Activated T-cell treated with anti-CD3 and anti-CD28 coated beads for 4 hours (primary cell): Measurements from ENCODE around the gene SLC9A3.

Experiments used
- DNase-seq: peaks from one replicate; pipeline ENCODE4 v3.0.0-alpha.2; 2020

SLC9A3 gene

DNA sequence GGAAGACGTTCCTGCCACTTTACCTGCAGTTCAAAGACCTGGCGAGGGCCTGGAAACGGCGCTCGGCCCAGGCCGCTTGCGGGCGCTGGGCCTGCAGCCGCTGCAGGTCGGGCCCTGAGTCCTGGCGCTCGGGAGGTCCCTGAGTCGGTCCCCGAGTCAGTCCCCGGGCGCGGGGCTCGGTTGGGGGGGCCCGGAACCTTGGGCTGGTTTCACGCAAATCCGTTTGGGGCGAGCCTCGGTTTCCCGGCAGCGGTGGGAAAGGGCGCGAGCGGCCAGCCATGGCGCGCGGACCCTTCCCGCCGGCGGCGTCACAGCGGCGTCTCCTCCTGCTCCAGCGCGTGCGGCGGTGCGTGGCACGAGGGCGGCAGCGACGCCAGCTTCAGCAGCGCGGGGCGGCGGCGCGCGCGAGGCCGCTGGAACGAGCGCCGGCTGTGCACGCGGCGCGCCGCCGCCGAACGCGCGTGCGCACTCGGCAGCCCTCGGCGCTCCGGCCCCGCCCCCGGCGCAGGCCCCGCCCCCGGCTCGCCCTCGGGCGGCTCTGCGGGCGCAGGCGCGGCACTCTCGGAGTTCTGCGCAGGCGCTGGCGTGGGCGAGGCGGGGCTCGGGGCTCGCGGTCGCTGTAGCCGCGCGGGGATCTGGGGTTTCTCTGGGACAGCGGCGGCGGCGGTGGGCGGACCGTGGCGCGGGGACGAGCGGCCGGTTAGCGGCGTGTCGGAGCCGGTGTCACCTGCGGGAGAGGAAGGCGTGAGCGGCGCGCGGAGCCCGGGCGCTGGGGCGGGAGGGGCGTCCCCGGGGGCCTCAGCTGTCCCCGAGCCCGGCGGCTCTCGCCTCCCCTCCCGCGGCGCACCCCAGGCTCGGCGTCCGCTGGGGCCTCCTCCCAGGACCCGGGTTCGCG, 51.3 kb downstream of the SLC9A3 start:
- peak; percentile 84 for DNase-seq

DNA sequence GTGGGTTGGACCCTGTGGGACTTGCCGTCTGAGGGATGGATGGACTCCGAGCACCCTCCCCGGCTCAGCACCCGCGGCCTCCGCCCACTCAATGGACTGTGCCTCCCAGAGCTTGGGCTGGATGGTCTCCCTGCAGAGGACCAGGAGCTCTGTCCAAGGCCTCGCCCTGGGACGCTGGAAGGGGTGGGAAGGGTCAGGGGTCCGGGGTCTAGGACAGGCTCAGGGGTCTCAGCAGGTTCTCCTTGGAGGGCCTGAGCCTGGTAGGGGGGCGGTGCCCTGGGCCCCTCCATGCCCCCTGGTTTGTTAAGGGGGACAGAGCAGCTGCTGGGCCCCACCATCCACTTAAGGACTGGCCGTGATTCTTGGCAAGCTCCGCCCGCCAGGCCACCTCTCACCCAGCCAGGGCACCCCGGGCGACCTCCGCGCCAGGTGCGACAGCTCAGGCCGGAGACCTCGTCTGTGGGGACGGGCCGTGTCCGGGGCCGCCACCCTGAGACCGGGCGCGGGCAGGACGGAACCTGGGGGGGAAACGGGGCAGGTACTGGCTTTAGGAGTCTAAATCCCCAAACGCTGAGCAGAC, 52.1 kb downstream of the SLC9A3 start:
- no peak for DNase-seq

- no peak for DNase-seq
These were observed 52.5 kb downstream of the SLC9A3 start for GRCh38 chr5:471750-472058.

- DNase-seq = no peak
These were observed 53.1 kb downstream of the SLC9A3 start for GRCh38 chr5:470961-471749.

DNA sequence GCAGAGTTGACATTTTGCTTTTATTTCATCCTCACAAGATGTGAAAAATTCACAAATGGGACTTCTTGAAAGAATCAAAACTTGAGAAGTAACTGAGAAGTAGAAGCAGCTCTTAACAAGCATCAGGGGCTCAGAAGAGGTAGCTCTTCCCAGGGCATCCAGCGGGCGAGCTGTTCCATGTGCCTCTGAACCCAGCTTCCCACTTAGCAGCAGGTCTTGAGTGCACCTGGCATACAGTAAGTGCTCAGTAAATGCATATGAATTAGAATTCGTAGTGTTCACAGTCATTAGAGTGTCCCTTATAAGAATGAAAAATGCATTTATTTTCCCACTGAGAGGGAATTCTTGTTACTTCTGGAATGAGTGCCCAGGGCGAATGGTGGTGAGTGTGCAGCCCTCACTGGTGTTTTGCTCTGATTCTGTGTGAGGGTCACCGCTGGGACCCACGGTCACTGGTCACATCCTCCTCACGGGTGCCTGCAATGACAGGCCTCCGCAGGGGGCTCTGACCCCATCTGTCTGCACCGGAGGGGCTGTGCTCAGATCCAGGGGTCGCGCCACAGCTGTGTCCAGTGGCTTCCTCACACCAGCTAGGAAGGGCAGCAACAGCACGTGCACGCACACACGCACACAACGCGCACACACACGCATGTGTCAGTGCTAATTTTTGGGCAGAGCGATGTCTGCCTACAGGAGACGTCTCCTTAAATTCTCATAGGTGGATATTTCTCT, 54.3 kb downstream of the SLC9A3 start:
- DNase-seq = no peak

- DNase-seq = no peak
These were observed 55.8 kb downstream of the SLC9A3 start for GRCh38 chr5:468401-468800.

DNA sequence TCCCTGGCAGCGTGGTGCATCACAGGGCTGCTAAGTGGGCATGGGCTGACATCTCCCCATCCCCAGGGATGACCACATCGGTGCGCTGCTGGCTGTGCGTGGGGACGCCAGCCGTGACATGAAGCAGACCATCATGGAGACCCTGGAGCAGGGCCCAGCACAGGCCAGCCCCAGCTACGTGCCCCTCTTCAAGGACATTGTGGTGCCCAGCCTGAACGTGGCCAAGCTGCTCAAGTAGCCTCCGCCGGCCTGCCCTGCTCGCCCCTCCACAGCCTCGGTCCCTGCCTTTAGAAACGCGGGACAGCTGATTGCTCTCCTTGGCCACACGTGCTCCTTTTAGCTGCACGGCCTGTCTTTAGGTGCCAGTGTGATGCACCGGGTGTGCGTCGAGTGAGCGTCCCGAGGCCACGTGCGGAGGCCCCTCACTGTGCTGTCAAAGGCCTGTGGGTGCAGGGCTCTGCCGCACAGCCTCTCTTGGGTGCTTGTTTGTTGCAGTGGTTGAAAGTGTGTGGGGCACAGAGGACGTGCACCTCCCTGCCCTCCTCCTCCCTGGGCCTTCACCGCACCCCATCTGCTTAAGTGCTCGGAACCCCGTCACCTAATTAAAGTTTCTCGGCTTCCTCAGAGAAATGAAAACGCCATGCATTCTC, 57.5 kb downstream of the SLC9A3 start:
- DNase-seq = no peak

DNA sequence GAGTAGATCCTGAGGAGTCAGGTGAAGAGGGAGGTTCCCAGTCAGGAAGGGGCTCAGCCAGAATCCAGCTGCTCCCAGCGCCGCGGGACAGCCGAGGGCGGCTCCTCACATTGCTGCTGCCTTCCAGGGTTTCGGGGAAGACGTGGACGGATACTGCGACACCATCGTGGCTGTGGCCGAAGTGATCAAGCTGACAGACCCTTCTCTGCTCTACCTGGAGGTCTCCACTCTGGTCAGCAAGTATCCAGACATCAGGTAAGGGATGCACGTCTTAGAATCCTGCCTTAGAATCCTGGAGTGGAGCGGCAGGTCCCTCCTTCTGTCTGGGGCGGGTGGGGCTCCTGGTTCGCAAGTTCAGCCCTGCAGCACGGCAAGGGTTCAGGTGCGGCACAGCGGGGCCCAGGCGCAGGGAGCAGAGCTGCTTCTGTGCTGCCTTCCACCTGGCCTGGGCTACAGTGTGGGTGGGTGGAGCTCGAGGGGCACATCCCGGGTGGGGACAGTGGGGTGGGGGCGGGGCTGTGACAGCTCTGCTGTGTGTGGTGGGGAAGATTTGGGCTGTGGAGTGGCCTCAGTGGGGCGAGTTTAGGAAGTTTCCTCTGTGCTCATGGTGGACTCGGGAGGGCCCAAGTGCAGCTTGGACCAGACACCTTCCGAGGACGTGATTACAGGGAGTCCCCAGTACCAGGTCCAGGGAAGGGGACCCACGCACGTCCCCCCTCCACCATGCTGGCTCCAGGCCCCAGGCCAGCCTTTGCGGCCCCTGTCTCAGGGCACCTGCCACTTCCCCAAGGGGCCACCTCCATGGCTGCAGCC, 58.5 kb downstream of the SLC9A3 start:
- no peak for DNase-seq

- no peak for DNase-seq
These were observed 59.2 kb downstream of the SLC9A3 start for GRCh38 chr5:464843-465590.

GRCh38 chr5:464446-464842, 59.8 kb downstream of the SLC9A3 start:
- DNase-seq = no peak

DNA sequence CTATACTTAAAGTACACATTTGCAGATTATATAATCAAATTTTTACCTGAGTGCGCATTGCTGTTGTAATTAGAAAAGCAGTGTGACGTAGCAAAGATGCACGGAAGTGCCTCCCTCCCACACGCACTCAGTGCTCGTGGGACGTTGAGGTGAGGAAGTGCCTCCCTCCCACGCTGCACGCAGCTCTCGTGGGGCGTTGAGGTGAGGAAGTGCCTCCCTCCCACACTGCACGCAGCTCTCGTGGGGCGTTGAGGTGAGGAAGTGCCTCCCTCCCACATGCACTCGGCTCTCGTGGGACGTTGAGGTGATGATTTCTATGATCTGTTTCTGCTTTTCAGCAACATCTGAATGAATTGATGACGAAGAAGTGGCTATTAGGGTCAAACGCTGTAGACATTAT, 60.3 kb downstream of the SLC9A3 start:
- peak; percentile 87 for DNase-seq

DNA sequence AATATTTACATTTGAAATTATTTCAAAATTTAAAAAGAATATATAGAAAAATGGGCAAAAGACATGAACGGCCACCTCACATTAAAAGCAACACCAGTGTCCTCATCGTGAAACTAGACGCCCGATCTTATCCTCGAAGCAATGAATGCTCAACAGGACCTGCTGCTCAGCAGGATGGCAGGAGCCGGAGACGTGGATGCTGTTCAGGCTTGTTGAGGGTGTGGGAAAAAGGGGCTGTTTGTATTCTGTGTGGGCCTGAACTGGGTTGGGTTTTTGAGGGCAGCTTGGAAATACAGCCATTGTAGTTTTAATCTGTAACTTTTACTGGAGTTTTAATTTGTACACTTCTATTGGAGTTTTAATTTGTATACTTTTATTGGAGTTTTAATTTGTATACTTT, 60.9 kb downstream of the SLC9A3 start:
- no peak for DNase-seq

DNA sequence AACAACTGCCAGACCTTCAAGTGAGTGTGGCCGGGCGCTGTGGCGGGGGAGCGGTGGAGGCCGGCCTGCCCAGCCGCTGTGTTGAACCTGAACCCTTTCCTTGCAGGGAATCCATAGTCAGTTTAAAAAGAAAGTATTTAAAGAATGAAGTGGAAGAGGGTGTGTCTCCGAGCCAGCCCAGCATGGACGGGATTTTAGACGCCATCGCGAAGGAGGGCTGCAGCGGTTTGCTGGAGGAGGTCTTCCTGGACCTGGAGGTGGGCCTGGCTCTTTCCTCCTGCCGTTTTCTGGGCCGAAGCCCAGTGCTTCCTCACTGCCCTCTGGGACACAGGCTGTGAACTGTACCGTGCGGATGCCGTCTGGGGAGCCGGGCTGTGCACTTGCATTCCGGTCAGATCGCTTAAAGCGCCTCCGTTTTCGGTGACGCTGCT, 62.2 kb downstream of the SLC9A3 start:
- no peak for DNase-seq

- DNase-seq = no peak
These were observed 64.0 kb downstream of the SLC9A3 start for GRCh38 chr5:460273-460625.

- DNase-seq = no peak
These were observed 64.5 kb downstream of the SLC9A3 start for GRCh38 chr5:459562-460272.

DNA sequence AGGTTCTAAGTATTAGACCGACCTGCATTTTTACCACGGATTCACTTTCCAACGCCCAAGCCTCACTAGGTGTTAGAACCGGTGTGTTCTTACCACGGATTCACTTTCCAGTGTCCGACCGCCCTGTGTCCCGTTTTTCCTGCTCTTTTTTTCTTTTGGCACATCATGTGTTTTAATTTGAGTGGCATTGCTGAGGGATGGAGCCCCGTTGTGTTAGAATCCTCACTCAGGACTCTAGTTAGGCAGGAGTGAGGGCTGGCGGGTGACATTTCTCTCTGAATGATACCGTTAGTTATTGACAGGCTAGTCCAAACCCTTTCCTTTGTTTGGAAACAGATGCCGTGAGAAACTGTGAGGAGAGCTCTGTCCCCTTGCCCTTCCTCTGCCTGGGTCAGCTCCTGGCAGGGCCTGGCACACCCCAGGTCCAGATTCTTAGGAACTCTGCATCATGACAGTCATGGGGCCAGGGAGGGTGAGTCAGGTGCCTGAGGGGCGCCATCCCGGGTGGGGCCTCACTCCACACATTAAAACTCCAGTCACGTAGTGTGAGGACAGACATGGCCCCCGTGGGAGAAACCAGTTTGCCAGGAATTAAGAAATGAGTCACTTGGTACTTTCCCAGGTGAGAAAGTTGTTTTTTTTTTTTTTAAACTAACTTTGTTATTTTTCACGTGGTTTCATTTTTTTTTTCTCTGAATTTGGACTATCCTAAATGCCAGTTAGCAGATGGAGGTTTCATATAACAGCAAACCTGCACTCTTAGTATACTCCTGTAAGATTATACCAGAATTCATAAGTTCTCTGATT, 65.5 kb downstream of the SLC9A3 start:
- DNase-seq = peak; percentile 42

- no peak for DNase-seq
These were observed 66.9 kb downstream of the SLC9A3 start for GRCh38 chr5:457195-457961.

DNA sequence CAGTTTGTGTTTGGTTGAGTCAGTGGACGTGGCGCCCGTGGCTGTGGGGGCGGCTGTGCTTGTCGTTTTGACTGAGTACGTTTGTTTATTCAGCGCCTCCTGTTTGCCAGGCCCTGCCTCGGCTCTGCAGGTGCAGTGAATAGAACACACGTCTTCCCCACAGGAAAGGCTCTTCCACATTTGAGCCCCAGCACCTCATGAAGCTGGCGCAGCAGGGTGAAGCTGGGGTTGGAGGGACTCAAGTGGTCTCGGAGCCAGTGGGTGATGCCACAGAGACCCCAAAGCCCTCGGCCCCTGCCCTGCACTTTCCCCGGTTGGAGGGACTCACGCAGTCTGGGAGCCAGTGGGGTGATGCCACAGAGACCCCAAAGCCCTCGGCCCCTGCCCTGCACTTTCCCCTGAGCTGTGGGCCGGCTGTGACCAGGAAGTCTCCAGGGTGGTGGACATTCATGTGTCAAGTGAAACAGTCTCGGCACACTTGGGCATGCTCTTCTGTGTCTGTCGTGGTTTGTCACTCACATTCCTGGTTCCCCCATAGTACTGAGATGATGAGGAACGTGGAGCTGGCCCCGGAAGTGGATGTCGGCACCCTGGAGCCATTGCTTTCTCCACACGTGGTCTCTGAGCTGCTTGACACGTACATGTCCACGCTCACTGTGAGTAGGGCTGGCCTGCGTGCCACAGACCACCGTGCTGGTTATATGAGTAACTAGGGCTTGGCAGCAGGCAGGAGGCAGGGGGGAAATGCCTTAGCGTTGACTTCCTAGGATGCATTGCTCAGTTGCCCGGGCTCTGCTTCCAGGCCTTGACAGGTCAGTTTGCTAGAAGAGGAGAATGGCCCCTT, 67.7 kb downstream of the SLC9A3 start:
- DNase-seq = no peak
